NB4 (cell line): Measurements from ENCODE around the gene GMPR.

Experiments used
- DNase-seq: peaks from one replicate; pipeline ENCODE4 v3.0.0; 2010; ENCODE audit warnings: low read depth
- H3K4me3 ChIP-seq: one replicate; pipeline ENCODE4 v1.5.1; 2011; ENCODE audit warnings: mild to moderate bottlenecking, low read depth, low read length, moderate library complexity
- MYC ChIP-seq: IDR thresholded peaks from 2 replicates; pipeline ENCODE4 v1.6.1; 2011; ENCODE audit warnings: low read depth, low read length
- POLR2A ChIP-seq: IDR thresholded peaks from 2 replicates; pipeline ENCODE4 v1.6.1; 2011; ENCODE audit warnings: mild to moderate bottlenecking; ENCODE audit not compliant: insufficient read length; ENCODE audit errors: extremely low read depth
- TF ChIP-seq, protein P1 (sequence below): IDR thresholded peaks from 2 replicates; pipeline ENCODE4 v1.6.1; 2011; ENCODE audit warnings: low read depth, low read length
- TF ChIP-seq, protein P2 (sequence below): IDR thresholded peaks from one replicate; pipeline ENCODE4 v1.5.1; 2012; ENCODE audit warnings: low read depth, low read length

GMPR gene

GRCh38 chr6:16199804-16200203 is 38.6 kb upstream of the GMPR start:
- no peak for TF ChIP-seq POLR2A
- TF ChIP-seq, protein P1, sequence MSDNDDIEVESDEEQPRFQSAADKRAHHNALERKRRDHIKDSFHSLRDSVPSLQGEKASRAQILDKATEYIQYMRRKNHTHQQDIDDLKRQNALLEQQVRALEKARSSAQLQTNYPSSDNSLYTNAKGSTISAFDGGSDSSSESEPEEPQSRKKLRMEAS, result no peak
- TF ChIP-seq, protein P2, sequence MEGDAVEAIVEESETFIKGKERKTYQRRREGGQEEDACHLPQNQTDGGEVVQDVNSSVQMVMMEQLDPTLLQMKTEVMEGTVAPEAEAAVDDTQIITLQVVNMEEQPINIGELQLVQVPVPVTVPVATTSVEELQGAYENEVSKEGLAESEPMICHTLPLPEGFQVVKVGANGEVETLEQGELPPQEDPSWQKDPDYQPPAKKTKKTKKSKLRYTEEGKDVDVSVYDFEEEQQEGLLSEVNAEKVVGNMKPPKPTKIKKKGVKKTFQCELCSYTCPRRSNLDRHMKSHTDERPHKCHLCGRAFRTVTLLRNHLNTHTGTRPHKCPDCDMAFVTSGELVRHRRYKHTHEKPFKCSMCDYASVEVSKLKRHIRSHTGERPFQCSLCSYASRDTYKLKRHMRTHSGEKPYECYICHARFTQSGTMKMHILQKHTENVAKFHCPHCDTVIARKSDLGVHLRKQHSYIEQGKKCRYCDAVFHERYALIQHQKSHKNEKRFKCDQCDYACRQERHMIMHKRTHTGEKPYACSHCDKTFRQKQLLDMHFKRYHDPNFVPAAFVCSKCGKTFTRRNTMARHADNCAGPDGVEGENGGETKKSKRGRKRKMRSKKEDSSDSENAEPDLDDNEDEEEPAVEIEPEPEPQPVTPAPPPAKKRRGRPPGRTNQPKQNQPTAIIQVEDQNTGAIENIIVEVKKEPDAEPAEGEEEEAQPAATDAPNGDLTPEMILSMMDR, result no peak
- no peak for TF ChIP-seq MYC
- no peak overlapping the region for H3K4me3 ChIP-seq

DNA sequence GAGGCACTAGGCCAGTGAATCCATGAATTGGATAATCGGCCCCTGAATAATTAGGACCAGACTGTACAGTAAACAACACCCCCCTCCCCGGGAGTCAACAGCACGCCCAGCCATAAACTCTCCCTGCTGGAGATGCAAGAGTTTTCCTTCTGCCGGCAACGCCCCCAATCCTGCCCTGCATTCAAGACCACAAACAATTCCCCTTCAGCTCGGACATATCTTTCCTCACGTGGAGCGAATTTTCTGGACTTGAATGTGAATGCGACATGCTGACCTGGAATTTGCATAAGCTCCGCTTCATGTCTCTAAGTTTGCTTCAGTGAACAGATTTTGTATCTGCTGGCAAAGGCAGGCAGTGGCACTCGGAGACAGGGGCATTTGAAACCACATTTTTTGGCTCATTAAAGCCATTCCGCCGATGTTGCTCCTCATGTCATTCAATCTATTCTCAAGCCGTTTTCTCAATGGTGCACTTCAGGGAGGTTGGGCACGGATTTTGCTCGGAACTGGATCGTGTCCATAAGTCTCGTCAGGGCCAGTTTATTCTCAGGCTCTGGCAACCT is 38.0 kb upstream of the GMPR start:
- DNase-seq, result no peak
- no peak overlapping the region for H3K4me3 ChIP-seq
- TF ChIP-seq POLR2A (no peak), MYC (no peak)
- TF ChIP-seq, protein P1, result no peak
- TF ChIP-seq, protein P2, result no peak

More at GRCh38 chr6:16199804-16200203, 38.6 kb upstream of the GMPR start:
- no peak for DNase-seq

DNA sequence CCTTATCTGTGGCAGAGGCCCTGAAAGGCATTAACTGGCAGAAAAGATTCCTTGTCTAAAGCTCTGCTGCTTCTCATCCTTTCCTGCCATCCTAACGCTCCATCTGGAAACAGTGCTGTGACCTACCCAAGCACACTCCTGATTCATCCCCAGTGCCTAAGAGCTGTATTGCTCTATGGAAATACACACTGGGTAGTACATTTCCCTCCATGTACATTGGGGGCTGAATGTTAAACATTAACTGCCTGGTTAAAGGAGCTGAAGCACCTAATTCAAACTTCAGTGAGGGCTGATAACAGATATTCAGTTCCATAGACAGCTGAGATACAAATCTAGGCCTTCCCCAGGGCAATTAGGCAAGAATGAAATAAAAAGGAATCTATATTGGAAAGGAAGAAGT is 36.7 kb upstream of the GMPR start:
- no peak overlapping the region for H3K4me3 ChIP-seq
- DNase-seq, result no peak
- TF ChIP-seq, protein P2, result no peak
- TF ChIP-seq, protein P1, result no peak
- no peak for TF ChIP-seq POLR2A
- TF ChIP-seq MYC, result no peak

GRCh38 chr6:16204653-16205376 is 33.6 kb upstream of the GMPR start:
- TF ChIP-seq, protein P2, result no peak
- TF ChIP-seq POLR2A, result no peak
- no peak for TF ChIP-seq MYC
- TF ChIP-seq, protein P1, result no peak
- H3K4me3 ChIP-seq, result no peak overlapping the region

GRCh38 chr6:16205377-16206144 is 32.8 kb upstream of the GMPR start:
- H3K4me3 ChIP-seq, result no peak overlapping the region
- DNase-seq, result peak; percentile 88
- TF ChIP-seq POLR2A (no peak), MYC (peak; percentile 75)
- TF ChIP-seq, protein P1, result peak; percentile 60
- TF ChIP-seq, protein P2, result no peak

More at GRCh38 chr6:16204653-16205376, 33.6 kb upstream of the GMPR start:
- DNase-seq, result no peak
